ENCODE results near the gene PCDHAC1.

Gene PCDHAC1

GRCh38 chr5:140927228-140927573, 1.1 kb downstream of the PCDHAC1 start:
- no peaks in the 10 kb centered on the region for H3K9me3 ChIP-seq
- intact Hi-C loops (cut with DNase I; ENCODE audit: low total_unique reads): no loop called here
- H3K4me3 ChIP-seq: peak overlapping the region; percentile 49
- TF ChIP-seq CTCF (IDR thresholded peaks at IDR 0.05): no peak
- no peak for DNase-seq
- peaks cover 0 to 20% (median 12%) of the 10 kb centered on the region in 4 donors for H3K4me1 ChIP-seq
- no peak overlapping the region for H3K27ac ChIP-seq
- H3K27me3 ChIP-seq: peaks cover 0 to 24% of the 10 kb centered on the region in 2 donors
- no peaks in the 10 kb centered on the region for H3K36me3 ChIP-seq

DNA sequence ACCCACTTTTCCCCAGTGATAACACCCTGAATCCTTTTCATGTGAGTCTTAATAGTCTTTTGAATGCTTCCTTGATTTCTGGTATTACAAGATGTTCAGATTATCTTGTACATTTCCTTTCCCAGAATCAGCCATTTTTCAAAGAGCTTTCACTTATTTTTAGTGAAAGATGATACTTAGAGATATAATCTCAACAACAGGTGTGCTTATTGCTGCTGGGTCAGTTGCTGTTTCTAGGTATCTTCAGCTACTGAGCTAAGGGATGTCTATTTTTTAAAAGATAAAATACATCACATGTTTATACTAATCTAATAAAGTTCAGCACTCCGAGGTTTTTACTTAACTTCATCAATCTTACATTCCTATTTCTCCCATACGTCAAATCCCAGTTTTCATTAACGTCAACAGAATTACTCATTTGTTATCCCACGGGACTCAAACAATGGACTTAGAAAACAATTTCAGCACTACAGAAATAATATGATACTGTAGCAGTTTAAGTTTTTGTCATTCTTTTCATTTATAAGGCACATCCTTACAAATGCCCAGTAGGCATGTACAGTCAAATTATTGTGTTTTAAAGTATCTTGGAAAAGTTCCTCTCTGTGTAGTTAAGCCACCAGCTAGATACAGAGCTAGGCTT, 9.0 kb downstream of the PCDHAC1 start:
- no peaks in the 10 kb centered on the region for H3K9me3 ChIP-seq
- H3K27ac ChIP-seq: no peak overlapping the region
- H3K4me1 ChIP-seq: no peaks in the 10 kb centered on the region
- intact Hi-C loops (cut with DNase I; ENCODE audit: low total_unique reads): no loop called here
- no peak for DNase-seq
- H3K27me3 ChIP-seq: peaks cover 0 to 2% of the 10 kb centered on the region in 2 donors
- H3K36me3 ChIP-seq: no peaks in the 10 kb centered on the region
- H3K4me3 ChIP-seq: no peak overlapping the region
- TF ChIP-seq CTCF (IDR thresholded peaks at IDR 0.05): no peak

- H3K36me3 ChIP-seq: no peaks in the 10 kb centered on the region
- H3K4me3 ChIP-seq: no peak overlapping the region
- no peak for DNase-seq
- no peaks in the 10 kb centered on the region for H3K27me3 ChIP-seq
- H3K9me3 ChIP-seq: no peaks in the 10 kb centered on the region
- TF ChIP-seq CTCF (IDR thresholded peaks at IDR 0.05): no peak
- H3K27ac ChIP-seq: no peak overlapping the region
- H3K4me1 ChIP-seq: no peaks in the 10 kb centered on the region
- intact Hi-C loops (cut with DNase I; ENCODE audit: low total_unique reads): no loop called here
Measured at GRCh38 chr5:140946578-140946977, 20.5 kb downstream of the PCDHAC1 start.

DNA sequence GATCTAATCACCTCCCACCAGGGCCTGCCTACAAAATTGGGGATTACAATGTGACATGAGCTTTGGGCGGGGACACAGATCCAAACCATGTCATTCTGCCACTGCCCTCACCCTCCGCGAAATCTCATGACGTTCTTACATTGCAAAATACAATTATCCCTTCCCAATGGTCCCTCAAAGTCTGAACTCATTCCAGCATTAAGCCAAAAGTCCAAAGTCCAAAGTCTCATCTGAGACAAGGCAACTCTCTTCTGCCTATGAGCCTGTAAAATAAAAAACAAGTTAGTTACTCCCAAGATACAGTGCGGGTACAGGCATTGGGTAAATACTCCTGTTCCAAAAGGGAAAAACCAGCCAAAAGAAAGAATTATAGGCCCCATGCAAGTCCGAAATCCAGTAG, 25.5 kb downstream of the PCDHAC1 start:
- TF ChIP-seq CTCF (IDR thresholded peaks at IDR 0.05): no peak
- H3K4me3 ChIP-seq: no peak overlapping the region
- no peak for DNase-seq
- intact Hi-C loops (cut with DNase I; ENCODE audit: low total_unique reads): no loop called here
- H3K9me3 ChIP-seq: no peaks in the 10 kb centered on the region
- H3K4me1 ChIP-seq: no peaks in the 10 kb centered on the region
- no peaks in the 10 kb centered on the region for H3K36me3 ChIP-seq
- no peaks in the 10 kb centered on the region for H3K27me3 ChIP-seq
- H3K27ac ChIP-seq: no peak overlapping the region

GRCh38 chr5:140953234-140953633, 27.1 kb downstream of the PCDHAC1 start:
- DNase-seq: no peak
- H3K4me1 ChIP-seq: no peaks in the 10 kb centered on the region
- no peaks in the 10 kb centered on the region for H3K9me3 ChIP-seq
- no peak overlapping the region for H3K4me3 ChIP-seq
- H3K27ac ChIP-seq: no peak overlapping the region
- H3K27me3 ChIP-seq: no peaks in the 10 kb centered on the region
- intact Hi-C loops (cut with DNase I; ENCODE audit: low total_unique reads): no loop called here
- H3K36me3 ChIP-seq: no peaks in the 10 kb centered on the region
- no peak for TF ChIP-seq CTCF (IDR thresholded peaks at IDR 0.05)

DNA sequence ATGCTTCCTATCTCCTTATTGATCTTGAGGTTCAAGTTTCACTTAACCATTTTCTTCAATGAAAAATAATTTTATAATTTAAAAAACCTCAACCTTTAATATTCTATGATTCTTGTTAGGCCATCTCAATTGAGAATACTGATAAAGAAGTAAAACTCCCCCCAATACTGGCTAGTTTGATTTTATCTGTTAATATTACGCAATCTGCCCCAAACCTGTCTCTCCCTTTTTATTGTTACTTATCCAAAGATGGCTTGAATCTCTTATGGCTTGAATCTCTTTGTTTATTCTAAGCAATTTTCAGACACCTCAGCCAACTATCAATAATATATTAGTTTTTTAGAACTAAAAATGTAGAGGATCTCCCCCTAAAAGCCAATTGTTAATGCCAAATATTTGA, 36.1 kb downstream of the PCDHAC1 start:
- Histone ChIP-seq H3K4me1 (peaks cover 0 to 17% (median 11%) of the 10 kb centered on the region in 4 donors), H3K9me3 (no peaks in the 10 kb centered on the region), H3K27me3 (peaks cover 0 to 10% of the 10 kb centered on the region in 2 donors), H3K36me3 (no peaks in the 10 kb centered on the region), H3K4me3 (no peak overlapping the region), H3K27ac (no peak overlapping the region)
- no peak for DNase-seq
- intact Hi-C loops (cut with DNase I; ENCODE audit: low total_unique reads): no loop called here
- no peak for TF ChIP-seq CTCF (IDR thresholded peaks at IDR 0.05)

Measured in tibial artery (tissue), 4 donors.